K562 (cell line): Measurements from ENCODE around the gene SAE1. TPM values are rescaled to one million over a fixed set of nuclear protein-coding genes. Genes with fewer than 3 reads are reported as not detected.

Source experiments
- ATAC-seq: fragments of 200-7000 bp; cut with Tn5 transposase; 3 replicates; pipeline ENCODE4 v1.9.1; 2020; ENCODE audit warnings: moderate library complexity
- BruUV-seq: library from RNA; stranded (reverse); fragments of 400-500 nt; replicated peaks from 2 replicates; lab custom pipeline; 2021; lab: Mats Ljungman, UMichigan
- CTCF ChIA-PET: fragments of 300-600 bp; formaldehyde crosslinking; extraction: SDS; loops from one replicate; lab custom pipeline; 2021; ENCODE audit warnings: low intra/inter-chr PET ratio; lab: Yijun Ruan, JAX
- POLR2A ChIA-PET: fragments of 300-600, 350-650 bp; sonication (Branson Sonifier 250); formaldehyde crosslinking; extraction: SDS; loops from one replicate; lab custom pipeline; 2021; ENCODE audit warnings: antibody characterized with exemption, inconsistent platforms; lab: Yijun Ruan, JAX
- DNase-seq, 4 experiments: peaks; one replicate each; pipeline versions ENCODE4 v3.0.0 to v3.0.0-alpha.2; 2011 to 2018; ENCODE audit warnings: low spot score in 3 of 4, mixed read lengths in 3 of 4; ENCODE audit errors: extremely low read depth in 1 of 4
- FAIRE-seq: peaks from 2 replicates; lab custom pipeline; 2011; peaks lifted over from hg19 to GRCh38; lab: Jason Lieb, UNC
- H2AFZ ChIP-seq: 2 replicates; pipeline ENCODE4 v1.6.0; 2011; ENCODE audit warnings: low read depth, low read length, control low read depth, inconsistent platforms
- H3K27ac ChIP-seq: fragments of 200-600 bp; 3 replicates; pipeline ENCODE4 v1.8.0; 2011; ENCODE audit warnings: low read depth, mild to moderate bottlenecking, control low read depth, inconsistent platforms, low read length, moderate library complexity, mixed read lengths; ENCODE audit errors: extremely low read depth
- H3K27me3 ChIP-seq, 2 experiments: fragments of 300-600 bp in 1 of 2; 2 replicates in 1 of 2; 3 replicates in 1 of 2; pipeline versions ENCODE4 v1.6.0 to v1.8.0; 2011; ENCODE audit warnings: inconsistent platforms in 2 of 2, low read length in 2 of 2, mild to moderate bottlenecking in 1 of 2, mixed read lengths in 1 of 2, moderate library complexity in 1 of 2; ENCODE audit not compliant: control insufficient read depth in 2 of 2, insufficient read depth in 2 of 2
- H3K36me3 ChIP-seq: fragments of 300-600 bp; 3 replicates; pipeline ENCODE4 v1.8.0; 2011; ENCODE audit warnings: mild to moderate bottlenecking, low read length, inconsistent platforms; ENCODE audit not compliant: control insufficient read depth, insufficient read depth
- H3K4me1 ChIP-seq, 2 experiments: fragments of 200-600 bp in 1 of 2; replicated peaks in 1 of 2; 2 replicates in 1 of 2; 3 replicates in 1 of 2; pipeline versions ENCODE4 v1.5.1 to v1.8.0; 2011; ENCODE audit warnings: inconsistent platforms in 2 of 2, low read length in 2 of 2, mild to moderate bottlenecking in 1 of 2, mixed read lengths in 1 of 2, moderate library complexity in 1 of 2; ENCODE audit not compliant: control insufficient read depth in 2 of 2, insufficient read depth in 2 of 2
- H3K4me2 ChIP-seq: 2 replicates; pipeline ENCODE4 v1.6.1; 2011; ENCODE audit warnings: low read length, control low read depth, inconsistent platforms, mixed read lengths; ENCODE audit not compliant: insufficient read depth
- H3K4me3 ChIP-seq: fragments of 200-600 bp; sonication (generic), shearing (Covaris generic); 2 replicates; pipeline ENCODE4 v1.5.1; 2016; ENCODE audit warnings: control low read depth, inconsistent platforms
- H3K79me2 ChIP-seq: fragments of 200-600 bp; 3 replicates; pipeline ENCODE4 v1.8.0; 2011; ENCODE audit warnings: low read length, inconsistent platforms; ENCODE audit not compliant: control insufficient read depth, insufficient read depth
- H3K9ac ChIP-seq, 2 experiments: 2 replicates each; pipeline versions ENCODE4 v1.6.0 to v1.6.1; 2011; ENCODE audit warnings: low read depth in 2 of 2, low read length in 2 of 2, control low read depth in 1 of 2, inconsistent platforms in 1 of 2, mild to moderate bottlenecking in 1 of 2, mixed read lengths in 1 of 2; ENCODE audit not compliant: insufficient read depth in 1 of 2
- H3K9me1 ChIP-seq: one replicate; pipeline ENCODE4 v1.6.0; 2011; ENCODE audit warnings: inconsistent platforms, mild to moderate bottlenecking, low read length, moderate library complexity; ENCODE audit not compliant: control insufficient read depth, insufficient read depth
- H3K9me3 ChIP-seq: replicated peaks from 2 replicates; pipeline ENCODE4 v1.5.1; 2011; ENCODE audit warnings: low read depth, low read length, inconsistent platforms; ENCODE audit not compliant: control insufficient read depth, insufficient read depth
- H4K20me1 ChIP-seq: replicated peaks from 2 replicates; pipeline ENCODE4 v1.6.1; 2011; ENCODE audit warnings: low read length, inconsistent platforms, mixed read lengths; ENCODE audit not compliant: control insufficient read depth, insufficient read depth
- BRD4 ChIP-seq: fragments of 200-600 bp; sonication (generic); IDR thresholded peaks from 2 replicates; pipeline ENCODE4 v1.6.1; 2017; ENCODE audit warnings: inconsistent platforms
- FOSL1 ChIP-seq: fragments of 200-800 bp; sonication (Bioruptor generic); conservative IDR thresholded peaks from 2 replicates; pipeline ENCODE4 v1.6.1; 2016; ENCODE audit warnings: missing genetic modification characterization, missing compliant biosample characterization
- KLF6 ChIP-seq: fragments of 250-450 bp; sonication (Bioruptor Pico); IDR thresholded peaks from 2 replicates; pipeline ENCODE4 v1.4.0; 2020; ENCODE audit warnings: mild to moderate bottlenecking, moderate library complexity, borderline replicate concordance
- PHF21A ChIP-seq: fragments of 450-650 bp; IDR thresholded peaks from 2 replicates; pipeline ENCODE4 v1.6.1; 2017; ENCODE audit warnings: low read depth, borderline replicate concordance
- PYGO2 ChIP-seq: fragments of 450-650 bp; IDR thresholded peaks from 2 replicates; pipeline ENCODE4 v1.6.1; 2016; ENCODE audit warnings: mild to moderate bottlenecking, missing genetic modification characterization, moderate library complexity, missing compliant biosample characterization
- RAD21 ChIP-seq, 2 experiments: fragments of 250-450 bp in 1 of 2; fragments of 450-650 bp in 1 of 2; sonication (Bioruptor Pico) in 1 of 2; formaldehyde crosslinking in 1 of 2; IDR thresholded peaks in 1 of 2; conservative IDR thresholded peaks in 1 of 2; 2 replicates each; pipeline versions ENCODE4 v1.4.0 to v1.8.0; 2020 to 2022; ENCODE audit warnings: mild to moderate bottlenecking in 2 of 2, moderate library complexity in 1 of 2
- RBM22 ChIP-seq: fragments of 200-400 bp; formaldehyde crosslinking; IDR thresholded peaks from 2 replicates; pipeline ENCODE4 v1.6.1; 2018; ENCODE audit warnings: low read length, low read depth; ENCODE audit not compliant: poor library complexity, severe bottlenecking
- SPI1 ChIP-seq: IDR thresholded peaks from 2 replicates; pipeline ENCODE4 v1.6.1; 2011; ENCODE audit warnings: low read depth, low read length, control low read depth, borderline replicate concordance
- ZC3H11A ChIP-seq: IDR thresholded peaks from 2 replicates; pipeline ENCODE4 v1.6.1; 2012; ENCODE audit warnings: low read depth, low read length, improper control_type of control experiment
- ZFP1 ChIP-seq: fragments of 450-650 bp; formaldehyde crosslinking; IDR thresholded peaks from 2 replicates; pipeline ENCODE4 v1.4.0; 2020; ENCODE audit warnings: mild to moderate bottlenecking, mixed read lengths
- WGBS: fragments of 100-300 bp; shearing (Covaris generic); methylation state at CpG from one replicate; pipeline ENCODE4 v1.1.6; 2016; ENCODE audit warnings: low coverage, mixed read lengths; ENCODE audit not compliant: insufficient coverage; ENCODE audit errors: missing lambda C conversion rate; 5-methylcytosine and 5-hydroxymethylcytosine counted together
- in situ Hi-C: fragments of 300-500 bp; cut with MboI; formaldehyde crosslinking; loops from 4 replicates; pipeline ENCODE4 v1.15.0; 2018; ENCODE audit warnings: inconsistent platforms, mixed read lengths
- intact Hi-C: fragments of 100-400 bp; cut with micrococcal nuclease; formaldehyde crosslinking; loops from 2 replicates; pipeline ENCODE4 v1.14.2; 2022
- polyA plus RNA-seq, 8 experiments: library from polyadenylated mRNA; depleted of rRNA in 4 of 8; stranded (reverse) in 5 of 8; unstranded in 3 of 8; fragments of >200 nt; fragmentation: Nextera tagmentation in 2 of 8; fragmentation: Illumina TruSeq in 1 of 8; extraction: Ambion mirVana in 2 of 8; extraction: Trizol in 1 of 8; gene quantifications; 2 replicates each; pipeline versions ENCODE4 v1.2.1 to v1.2.3, GENCODE V29; 2011 to 2014; ENCODE audit warnings: inconsistent platforms in 1 of 8, missing spikeins in 1 of 8
- total RNA-seq, 7 experiments: library from RNA; depleted of rRNA in 6 of 7; stranded (reverse); fragments of >200 nt in 6 of 7; fragmentation: Illumina TruSeq in 2 of 7; extraction: Trizol in 2 of 7; gene quantifications; 2 replicates each; pipeline versions ENCODE4 v1.2.1 to v1.2.3, GENCODE V29; 2011 to 2021; ENCODE audit warnings: low replicate concordance in 1 of 7
- TF ChIP-seq, protein P1 (sequence below): sonication (generic); formaldehyde crosslinking; IDR thresholded peaks from 2 replicates; pipeline ENCODE4 v1.8.0; 2022; ENCODE audit warnings: missing genetic modification reagents, mild to moderate bottlenecking, borderline replicate concordance

SAE1 gene
- total and polyA plus RNA-seq, 9 of the 15 experiments (the other 6 are each of a cell fraction or from before 2014, with no cell fraction given), result 82.8 to 299 (median 217) TPM

GRCh38 chr19:47179653-47180310 is 49.1 kb downstream of the SAE1 start:
- no peaks in the 10 kb centered on the region for H3K27me3 ChIP-seq
- H3K9me1 ChIP-seq, result no peaks in the 10 kb centered on the region
- 70% methylated on average over 4 of the region's 4 CpGs for WGBS
- no peaks in the 10 kb centered on the region for H3K9me3 ChIP-seq
- intact Hi-C loops, result no loop called here
- H3K4me1 ChIP-seq, result peaks cover 9 to 10% of the 10 kb centered on the region in 2 experiments; a peak in 3 of 5 replicates
- H3K4me3 ChIP-seq, result no peak overlapping the region
- H2AFZ ChIP-seq, result no peak overlapping the region
- in situ Hi-C loops, result no loop called here
- H3K36me3 ChIP-seq, result peaks cover 86% of the 10 kb centered on the region
- no TSS peak for BruUV-seq
- CTCF ChIA-PET, result no interaction called here
- DNase-seq, result no peak
- no peak for ATAC-seq
- H3K9ac ChIP-seq, result no peak overlapping the region
- peaks cover 30% of the 10 kb centered on the region for H3K79me2 ChIP-seq
- no peak overlapping the region for H3K4me2 ChIP-seq
- FAIRE-seq, result no peak
- H3K27ac ChIP-seq, result peak overlapping the region; percentile 20; the same call in 1 of the 3 replicates
- TF ChIP-seq PHF21A, result no peak
- no peak for TF ChIP-seq BRD4
- no peak for TF ChIP-seq PYGO2
- no peak for TF ChIP-seq RAD21 (CRISPR knock-in tag; conservative IDR thresholded peaks at IDR 0.05 in 1 of 2, IDR thresholded peaks at IDR 0.05 in 1 of 2)
- TF ChIP-seq RBM22, result no peak
- no peak for TF ChIP-seq SPI1
- TF ChIP-seq FOSL1, result no peak
- TF ChIP-seq ZC3H11A, result no peak
- TF ChIP-seq ZFP1 (CRISPR knock-in tag), result no peak
- TF ChIP-seq, protein P1, sequence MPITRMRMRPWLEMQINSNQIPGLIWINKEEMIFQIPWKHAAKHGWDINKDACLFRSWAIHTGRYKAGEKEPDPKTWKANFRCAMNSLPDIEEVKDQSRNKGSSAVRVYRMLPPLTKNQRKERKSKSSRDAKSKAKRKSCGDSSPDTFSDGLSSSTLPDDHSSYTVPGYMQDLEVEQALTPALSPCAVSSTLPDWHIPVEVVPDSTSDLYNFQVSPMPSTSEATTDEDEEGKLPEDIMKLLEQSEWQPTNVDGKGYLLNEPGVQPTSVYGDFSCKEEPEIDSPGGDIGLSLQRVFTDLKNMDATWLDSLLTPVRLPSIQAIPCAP (CRISPR knock-in tag), result no peak
- TF ChIP-seq KLF6 (CRISPR knock-in tag), result no peak
- no peaks in the 10 kb centered on the region for H4K20me1 ChIP-seq
- POLR2A ChIA-PET, result interaction anchor here (0.5 to 3.8 kb wide), 4 partner anchors 8 to 64 kb away, joined by 4 to 16 read pairs (median 8); no protein-coding TSS in a partner anchor
